ENCODE data around the gene NHSL2. TPM values are rescaled to one million over a fixed set of nuclear protein-coding genes. Genes with fewer than 3 reads are reported as not detected.

The NHSL2 gene
- total RNA-seq, 1 experiment from 2014 or later: 0.29 TPM

DNA sequence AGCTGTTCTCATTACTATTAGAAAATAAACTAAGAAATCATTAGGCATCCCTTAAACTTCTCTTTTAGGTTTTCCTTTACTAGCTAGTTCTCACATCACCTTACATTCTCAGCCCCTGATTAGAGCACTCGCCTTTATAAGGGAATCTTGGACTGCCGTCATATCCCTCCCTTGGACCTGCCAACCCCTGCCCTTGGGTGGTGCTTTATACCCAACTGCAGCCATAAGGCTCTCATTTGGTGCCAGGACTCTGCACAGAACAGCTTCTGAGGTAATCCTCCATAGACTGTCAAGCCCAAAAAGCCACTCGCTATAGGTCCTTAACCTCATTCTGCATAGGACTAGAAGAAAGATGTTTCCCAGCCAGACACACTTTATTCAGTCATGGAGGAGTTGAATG, 67.5 kb downstream of the NHSL2 start:
- Histone ChIP-seq H3K27ac (no peak overlapping the region), H3K27me3 (replicated peaks) (no peaks in the 10 kb centered on the region), H3K9me3 (replicated peaks) (no peaks in the 10 kb centered on the region), H3K4me1 (replicated peaks) (no peaks in the 10 kb centered on the region), H3K36me3 (no peaks in the 10 kb centered on the region), H3K4me3 (no peak overlapping the region)
- no peak for DNase-seq (ENCODE audit: low read depth in 1 of 2, low spot score in 2 of 2)

- peak; percentile 78 to 90 for DNase-seq (ENCODE audit: low read depth in 1 of 2, low spot score in 2 of 2)
- H3K27me3 ChIP-seq (replicated peaks): no peaks in the 10 kb centered on the region
These were observed 79.3 kb downstream of the NHSL2 start for GRCh38 chrX:71989768-71990426.

GRCh38 chrX:71990518-71990917, 79.9 kb downstream of the NHSL2 start:
- Histone ChIP-seq H3K4me1 (replicated peaks) (peaks cover 11% of the 10 kb centered on the region), H3K27ac (peak overlapping the region; percentile 46), H3K9me3 (replicated peaks) (no peaks in the 10 kb centered on the region), H3K27me3 (replicated peaks) (no peaks in the 10 kb centered on the region), H3K36me3 (no peaks in the 10 kb centered on the region), H3K4me3 (no peak overlapping the region)
- DNase-seq (ENCODE audit: low read depth in 1 of 2, low spot score in 2 of 2): no peak

More at GRCh38 chrX:71989768-71990426, 79.3 kb downstream of the NHSL2 start:
- peak overlapping the region; percentile 55 for H3K27ac ChIP-seq
- H3K36me3 ChIP-seq: no peaks in the 10 kb centered on the region
- H3K4me1 ChIP-seq (replicated peaks): peaks cover 11% of the 10 kb centered on the region
- no peak overlapping the region for H3K4me3 ChIP-seq
- H3K9me3 ChIP-seq (replicated peaks): no peaks in the 10 kb centered on the region

- H3K9me3 ChIP-seq (replicated peaks): no peaks in the 10 kb centered on the region
- H3K27ac ChIP-seq: no peak overlapping the region
- no peaks in the 10 kb centered on the region for H3K36me3 ChIP-seq
- no peaks in the 10 kb centered on the region for H3K27me3 ChIP-seq (replicated peaks)
- no peak for DNase-seq (ENCODE audit: low read depth in 1 of 2, low spot score in 2 of 2)
- H3K4me3 ChIP-seq: no peak overlapping the region
- H3K4me1 ChIP-seq (replicated peaks): peaks cover 11% of the 10 kb centered on the region
These were observed 80.5 kb downstream of the NHSL2 start for GRCh38 chrX:71991164-71991563.

DNA sequence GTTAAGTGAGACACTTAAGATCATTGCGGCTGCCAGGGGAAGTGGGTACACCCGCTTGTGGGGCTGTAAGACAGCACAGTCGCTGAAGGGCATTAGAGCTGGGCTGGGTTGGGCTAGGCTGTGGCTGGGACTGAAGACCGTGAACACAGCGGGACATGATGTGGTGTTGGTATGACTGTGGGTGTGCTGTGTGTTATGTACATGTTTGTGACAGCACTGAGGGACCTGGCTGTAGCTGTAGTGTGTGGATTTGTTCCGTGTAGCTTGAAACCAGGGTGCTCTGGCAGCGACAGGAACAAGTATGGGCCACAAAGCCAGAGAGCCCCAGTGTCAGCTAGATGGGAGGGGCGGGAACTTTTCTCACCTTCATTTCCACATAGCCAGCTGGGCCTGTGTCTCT, 82.1 kb downstream of the NHSL2 start:
- DNase-seq (ENCODE audit: low read depth in 1 of 2, low spot score in 2 of 2): no peak
- Histone ChIP-seq H3K4me3 (no peak overlapping the region), H3K9me3 (replicated peaks) (no peaks in the 10 kb centered on the region), H3K36me3 (no peaks in the 10 kb centered on the region), H3K27ac (no peak overlapping the region), H3K27me3 (replicated peaks) (no peaks in the 10 kb centered on the region), H3K4me1 (replicated peaks) (peaks cover 11% of the 10 kb centered on the region)

DNA sequence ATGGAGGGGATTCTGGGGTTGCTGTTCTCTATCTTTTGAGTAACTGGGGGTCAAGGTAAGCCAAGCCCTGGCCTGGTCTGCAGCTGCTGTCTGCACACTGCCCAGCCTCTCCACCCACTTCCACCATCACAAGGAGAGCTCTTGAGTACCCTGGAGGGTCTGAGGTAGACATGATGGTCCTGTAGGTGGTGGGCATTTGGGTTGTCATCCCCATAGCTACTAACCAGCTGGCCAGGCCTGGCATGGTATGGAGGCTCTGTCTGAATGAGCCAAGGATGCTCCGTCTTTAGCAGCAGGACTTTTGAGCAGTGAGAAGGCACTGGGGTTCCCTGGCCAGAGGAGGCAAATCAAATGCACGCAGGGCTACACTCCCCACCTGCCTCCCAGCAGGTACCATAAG, 82.7 kb downstream of the NHSL2 start:
- no peak for DNase-seq (ENCODE audit: low read depth in 1 of 2, low spot score in 2 of 2)
- Histone ChIP-seq H3K27ac (no peak overlapping the region), H3K36me3 (no peaks in the 10 kb centered on the region), H3K4me1 (replicated peaks) (peaks cover 11% of the 10 kb centered on the region), H3K27me3 (replicated peaks) (no peaks in the 10 kb centered on the region), H3K4me3 (no peak overlapping the region), H3K9me3 (replicated peaks) (no peaks in the 10 kb centered on the region)

DNA sequence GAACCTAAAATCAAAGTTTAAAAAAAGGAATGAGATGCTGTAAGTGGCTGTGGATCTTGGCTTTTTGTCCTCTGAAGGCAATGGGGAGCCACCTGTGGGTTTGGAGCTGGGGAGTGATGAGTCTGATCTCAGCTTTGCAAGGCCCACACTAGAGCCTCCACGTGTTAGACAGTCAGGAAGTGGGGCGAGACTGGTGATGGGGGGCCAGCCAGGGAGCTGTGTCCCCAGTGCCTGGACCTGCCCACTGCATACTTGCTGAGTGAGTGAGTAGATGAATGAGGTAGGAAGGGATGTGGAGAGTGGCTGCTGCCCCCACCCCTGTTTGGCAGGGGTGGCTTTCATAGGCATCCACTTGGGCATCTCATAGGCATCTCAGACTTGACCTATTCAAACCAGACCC, 84.0 kb downstream of the NHSL2 start:
- peaks cover 7% of the 10 kb centered on the region for H3K4me1 ChIP-seq (replicated peaks)
- no peak overlapping the region for H3K4me3 ChIP-seq
- no peak overlapping the region for H3K27ac ChIP-seq
- DNase-seq (ENCODE audit: low read depth in 1 of 2, low spot score in 2 of 2): no peak
- no peaks in the 10 kb centered on the region for H3K36me3 ChIP-seq
- H3K27me3 ChIP-seq (replicated peaks): no peaks in the 10 kb centered on the region
- H3K9me3 ChIP-seq (replicated peaks): no peaks in the 10 kb centered on the region

DNA sequence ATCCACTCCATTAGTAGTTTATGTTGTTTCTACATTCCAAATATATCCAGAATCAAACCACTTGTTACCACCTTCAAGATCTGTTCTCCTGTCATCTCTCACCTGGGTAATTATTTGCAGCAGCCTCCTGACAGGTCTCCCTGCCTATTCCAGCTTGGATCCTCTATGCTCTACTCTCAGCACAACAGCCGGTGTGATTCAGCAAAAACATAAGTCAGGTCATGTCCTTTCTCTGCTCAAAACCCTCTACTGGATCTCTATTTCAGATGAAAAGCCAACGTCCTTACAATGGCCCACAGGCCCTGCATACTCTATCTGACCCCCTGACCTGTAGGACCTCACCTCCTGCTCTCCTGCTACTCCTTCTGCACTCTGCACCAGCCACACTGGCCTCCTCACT, 84.5 kb downstream of the NHSL2 start:
- Histone ChIP-seq H3K4me3 (no peak overlapping the region), H3K27me3 (replicated peaks) (no peaks in the 10 kb centered on the region), H3K36me3 (no peaks in the 10 kb centered on the region), H3K4me1 (replicated peaks) (peaks cover 4% of the 10 kb centered on the region), H3K27ac (no peak overlapping the region), H3K9me3 (replicated peaks) (no peaks in the 10 kb centered on the region)
- no peak for DNase-seq (ENCODE audit: low read depth in 1 of 2, low spot score in 2 of 2)

DNA sequence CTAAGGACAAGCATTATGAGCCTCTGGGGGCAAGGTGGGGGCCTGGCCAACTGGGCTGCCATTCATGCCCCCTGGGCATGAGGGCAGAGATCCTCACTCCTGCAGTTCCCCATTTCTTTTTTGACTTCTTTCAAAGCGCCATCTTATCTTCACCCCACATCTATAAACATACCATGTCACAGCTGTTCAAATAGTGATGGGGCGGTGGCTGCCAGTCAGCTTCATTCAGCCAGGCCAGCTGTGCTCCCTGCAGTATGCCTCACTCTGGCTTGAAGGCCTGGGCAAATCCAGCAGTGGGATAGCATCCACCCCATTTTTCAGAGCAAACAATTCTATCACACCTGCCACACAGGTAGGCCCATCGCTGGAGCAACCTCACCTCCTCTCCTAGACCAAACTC, 85.5 kb downstream of the NHSL2 start:
- no peak overlapping the region for H3K4me3 ChIP-seq
- H3K27ac ChIP-seq: no peak overlapping the region
- no peaks in the 10 kb centered on the region for H3K9me3 ChIP-seq (replicated peaks)
- DNase-seq (ENCODE audit: low read depth in 1 of 2, low spot score in 2 of 2): no peak
- H3K27me3 ChIP-seq (replicated peaks): no peaks in the 10 kb centered on the region
- no peaks in the 10 kb centered on the region for H3K4me1 ChIP-seq (replicated peaks)
- H3K36me3 ChIP-seq: no peaks in the 10 kb centered on the region

DNA sequence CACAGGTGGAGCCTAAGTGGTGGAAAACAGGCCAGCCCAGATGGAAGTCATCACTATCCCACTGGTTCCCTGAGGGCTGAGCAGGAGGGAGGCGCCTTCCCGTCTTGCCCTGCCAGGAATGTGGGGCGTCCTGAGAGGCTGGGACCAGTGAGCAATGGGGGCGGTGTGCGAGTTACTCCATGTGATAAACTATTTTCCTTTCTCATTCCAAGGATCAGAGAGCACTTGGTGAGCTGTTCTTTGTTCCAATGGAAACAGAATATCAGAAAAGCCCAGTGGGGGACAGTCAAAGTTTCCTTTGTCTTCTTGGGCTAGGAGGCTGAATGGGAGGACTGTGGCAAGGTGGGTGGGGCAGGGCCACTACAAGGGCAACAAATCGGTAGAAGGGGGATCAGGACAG, 86.2 kb downstream of the NHSL2 start:
- Histone ChIP-seq H3K9me3 (replicated peaks) (no peaks in the 10 kb centered on the region), H3K27ac (no peak overlapping the region), H3K4me1 (replicated peaks) (no peaks in the 10 kb centered on the region), H3K36me3 (no peaks in the 10 kb centered on the region), H3K27me3 (replicated peaks) (no peaks in the 10 kb centered on the region), H3K4me3 (no peak overlapping the region)
- no peak for DNase-seq (ENCODE audit: low read depth in 1 of 2, low spot score in 2 of 2)

- H3K9me3 ChIP-seq (replicated peaks): no peaks in the 10 kb centered on the region
- no peaks in the 10 kb centered on the region for H3K27me3 ChIP-seq (replicated peaks)
- no peak for DNase-seq (ENCODE audit: low read depth in 1 of 2, low spot score in 2 of 2)
- no peak overlapping the region for H3K27ac ChIP-seq
- H3K4me3 ChIP-seq: no peak overlapping the region
- no peaks in the 10 kb centered on the region for H3K4me1 ChIP-seq (replicated peaks)
- H3K36me3 ChIP-seq: no peaks in the 10 kb centered on the region
These were observed 86.7 kb downstream of the NHSL2 start for GRCh38 chrX:71997320-71997719.

DNA sequence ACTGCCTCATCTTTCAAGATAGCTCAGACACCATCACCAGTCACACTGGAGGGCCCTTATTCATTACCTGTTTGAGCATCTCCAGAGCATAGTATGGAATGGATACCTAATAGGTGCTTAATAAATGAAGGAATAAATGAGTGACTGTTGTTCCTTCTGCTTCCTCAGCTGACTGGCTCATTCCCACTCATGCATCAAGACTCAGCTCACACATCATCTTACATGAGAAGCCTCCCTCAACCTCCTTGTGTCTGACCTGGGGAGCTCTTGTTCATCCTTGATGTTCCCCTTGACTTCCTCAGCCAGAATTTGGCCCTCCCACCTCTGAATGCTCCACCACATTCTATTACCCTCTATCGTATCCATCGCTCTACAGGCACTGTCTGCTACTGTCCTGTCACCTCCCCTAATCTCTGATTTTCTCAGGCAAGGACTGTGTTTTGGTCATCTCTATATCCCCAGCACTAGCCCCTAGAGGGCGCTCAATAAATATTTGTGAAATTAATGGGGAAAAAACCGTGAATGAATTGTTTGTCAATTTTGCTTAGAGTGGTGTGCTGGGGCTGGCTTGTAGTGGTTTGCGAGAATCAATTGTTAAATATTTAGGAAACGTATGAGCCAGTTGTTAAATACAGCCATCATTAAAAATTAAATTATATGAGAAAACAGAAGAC, 88.3 kb downstream of the NHSL2 start:
- Histone ChIP-seq H3K27me3 (replicated peaks) (no peaks in the 10 kb centered on the region), H3K27ac (no peak overlapping the region), H3K4me1 (replicated peaks) (peaks cover 5% of the 10 kb centered on the region), H3K36me3 (no peaks in the 10 kb centered on the region), H3K4me3 (no peak overlapping the region), H3K9me3 (replicated peaks) (no peaks in the 10 kb centered on the region)
- peak in 1 of 2 experiments; percentile 30 for DNase-seq (ENCODE audit: low read depth in 1 of 2, low spot score in 2 of 2)

- Histone ChIP-seq H3K4me1 (replicated peaks) (peaks cover 9% of the 10 kb centered on the region), H3K27me3 (replicated peaks) (no peaks in the 10 kb centered on the region), H3K27ac (no peak overlapping the region), H3K36me3 (no peaks in the 10 kb centered on the region), H3K4me3 (no peak overlapping the region), H3K9me3 (replicated peaks) (no peaks in the 10 kb centered on the region)
- DNase-seq (ENCODE audit: low read depth in 1 of 2, low spot score in 2 of 2): no peak
These were observed 88.9 kb downstream of the NHSL2 start for GRCh38 chrX:71999535-71999934.

DNA sequence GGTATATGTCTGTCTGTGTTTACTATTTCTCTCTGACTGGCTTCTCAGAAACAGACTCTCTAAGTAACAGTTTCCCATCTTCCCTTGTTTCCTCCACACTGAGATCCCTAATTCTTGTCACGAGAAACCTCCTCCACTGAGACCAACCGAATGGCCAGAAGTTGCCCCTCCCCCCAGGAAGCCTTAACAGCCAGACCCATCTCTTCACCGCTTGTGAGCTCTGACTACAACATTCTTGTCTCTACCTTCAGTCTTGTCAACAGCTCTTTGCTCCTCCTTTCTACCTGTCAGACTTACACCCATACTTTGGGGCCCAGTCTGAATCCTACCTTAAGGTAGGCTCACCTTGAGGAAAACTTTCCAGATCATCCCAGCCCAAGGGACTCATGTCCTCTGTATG, 90.8 kb downstream of the NHSL2 start:
- DNase-seq (ENCODE audit: low read depth in 1 of 2, low spot score in 2 of 2): no peak
- Histone ChIP-seq H3K4me1 (replicated peaks) (peaks cover 9% of the 10 kb centered on the region), H3K27me3 (replicated peaks) (no peaks in the 10 kb centered on the region), H3K9me3 (replicated peaks) (no peaks in the 10 kb centered on the region), H3K27ac (no peak overlapping the region), H3K36me3 (no peaks in the 10 kb centered on the region), H3K4me3 (no peak overlapping the region)

- Histone ChIP-seq H3K4me1 (replicated peaks) (peaks cover 9% of the 10 kb centered on the region), H3K9me3 (replicated peaks) (no peaks in the 10 kb centered on the region), H3K4me3 (no peak overlapping the region), H3K27ac (no peak overlapping the region), H3K36me3 (no peaks in the 10 kb centered on the region), H3K27me3 (replicated peaks) (no peaks in the 10 kb centered on the region)
- no peak for DNase-seq (ENCODE audit: low read depth in 1 of 2, low spot score in 2 of 2)
These were observed 91.3 kb downstream of the NHSL2 start for GRCh38 chrX:72001906-72002305.

Measured in SJSA1 (cell line).